Measurements from ENCODE around the gene SCAMP4. TPM values are rescaled to one million over a fixed set of nuclear protein-coding genes. Genes with fewer than 3 reads are reported as not detected.

SCAMP4 gene
- total RNA-seq, 2 experiments from 2014 or later, result 21.3 to 49.9 TPM

- no TSS peak for BruUV-seq (replicated peaks)
- Histone ChIP-seq H2AFZ (ENCODE audit: low read length) (no peak overlapping the region), H3K9me2 (ENCODE audit: insufficient read depth, low read length) (no peaks in the 10 kb centered on the region), H3K4me3 (ENCODE audit: low read depth, low read length, poor library complexity, severe bottlenecking) (no peak overlapping the region), H3K4me1 (ENCODE audit: insufficient read depth, low read length, poor library complexity, severe bottlenecking) (peaks cover 10% of the 10 kb centered on the region), H3K9me3 (ENCODE audit: low read length) (no peaks in the 10 kb centered on the region), H3K27ac (ENCODE audit: low read depth, low read length, poor library complexity, severe bottlenecking) (no peak overlapping the region), H3K36me3 (ENCODE audit: insufficient read depth, low read length) (peaks cover 38% of the 10 kb centered on the region), H4K20me1 (ENCODE audit: insufficient read depth, low read length) (peaks cover 5% of the 10 kb centered on the region), H3K4me2 (ENCODE audit: low read length) (no peak overlapping the region), H3K79me2 (ENCODE audit: insufficient read depth, low read depth, low read length) (peaks cover 48% of the 10 kb centered on the region)
- intact Hi-C loops (cut with micrococcal nuclease; ENCODE audit: unreplicated experiment), result loop anchor here (10.0 kb wide), 1 partner anchor 175 kb away; no protein-coding TSS in a partner anchor
- CTCF ChIA-PET (ENCODE audit: unreplicated experiment), result no interaction called here
- POLR2A ChIA-PET, result interaction anchor here (0.6 kb wide), 1 partner anchor 36 kb away, joined by 4 read pairs; no protein-coding TSS in a partner anchor
- no peak for TF ChIP-seq EZH2phosphoT487 (IDR thresholded peaks at IDR 0.05; ENCODE audit: borderline replicate concordance, low read depth, low read length)
- no peak for DNase-seq (ENCODE audit: low spot score)
These were observed 4.5 kb downstream of the SCAMP4 start for GRCh38 chr19:1909761-1910080.

GRCh38 chr19:1910177-1910576 lies 5.0 kb downstream of the SCAMP4 start:
- intact Hi-C loops (cut with micrococcal nuclease; ENCODE audit: unreplicated experiment), result no loop called here
- no peak overlapping the region for H3K4me2 ChIP-seq (ENCODE audit: low read length)
- no peaks in the 10 kb centered on the region for H3K9me2 ChIP-seq (ENCODE audit: insufficient read depth, low read length)
- H2AFZ ChIP-seq (ENCODE audit: low read length), result no peak overlapping the region
- ChIA-PET CTCF (ENCODE audit: unreplicated experiment) (no interaction called here), POLR2A (no interaction called here)
- no TSS peak for BruUV-seq (replicated peaks)
- peaks cover 8% of the 10 kb centered on the region for H3K4me1 ChIP-seq (ENCODE audit: insufficient read depth, low read length, poor library complexity, severe bottlenecking)
- peaks cover 48% of the 10 kb centered on the region for H3K79me2 ChIP-seq (ENCODE audit: insufficient read depth, low read depth, low read length)
- peaks cover 5% of the 10 kb centered on the region for H4K20me1 ChIP-seq (ENCODE audit: insufficient read depth, low read length)
- H3K36me3 ChIP-seq (ENCODE audit: insufficient read depth, low read length), result peaks cover 40% of the 10 kb centered on the region
- no peaks in the 10 kb centered on the region for H3K9me3 ChIP-seq (ENCODE audit: low read length)
- TF ChIP-seq EZH2phosphoT487 (IDR thresholded peaks at IDR 0.05; ENCODE audit: borderline replicate concordance, low read depth, low read length) (no peak), CTCF (conservative IDR thresholded peaks at IDR 0.05; ENCODE audit: low read length) (no peak)
- no peak for DNase-seq (ENCODE audit: low spot score)
- no peak overlapping the region for H3K4me3 ChIP-seq (ENCODE audit: low read depth, low read length, poor library complexity, severe bottlenecking)
- H3K27ac ChIP-seq (ENCODE audit: low read depth, low read length, poor library complexity, severe bottlenecking), result no peak overlapping the region

- H3K9me2 ChIP-seq (ENCODE audit: insufficient read depth, low read length), result no peaks in the 10 kb centered on the region
- intact Hi-C loops (cut with micrococcal nuclease; ENCODE audit: unreplicated experiment), result no loop called here
- DNase-seq (ENCODE audit: low spot score), result no peak
- H3K4me2 ChIP-seq (ENCODE audit: low read length), result no peak overlapping the region
- no peaks in the 10 kb centered on the region for H3K9me3 ChIP-seq (ENCODE audit: low read length)
- H2AFZ ChIP-seq (ENCODE audit: low read length), result no peak overlapping the region
- peaks cover 37% of the 10 kb centered on the region for H3K36me3 ChIP-seq (ENCODE audit: insufficient read depth, low read length)
- ChIA-PET CTCF (ENCODE audit: unreplicated experiment) (no interaction called here), POLR2A (no interaction called here)
- H3K4me1 ChIP-seq (ENCODE audit: insufficient read depth, low read length, poor library complexity, severe bottlenecking), result peaks cover 3% of the 10 kb centered on the region
- peaks cover 43% of the 10 kb centered on the region for H3K79me2 ChIP-seq (ENCODE audit: insufficient read depth, low read depth, low read length)
- peaks cover under 1% of the 10 kb centered on the region; the same call in 1 of the 2 replicates for H4K20me1 ChIP-seq (ENCODE audit: insufficient read depth, low read length)
- no peak overlapping the region for H3K27ac ChIP-seq (ENCODE audit: low read depth, low read length, poor library complexity, severe bottlenecking)
- TF ChIP-seq EZH2phosphoT487 (IDR thresholded peaks at IDR 0.05; ENCODE audit: borderline replicate concordance, low read depth, low read length), result no peak
- no TSS peak for BruUV-seq (replicated peaks)
- no peak overlapping the region for H3K4me3 ChIP-seq (ENCODE audit: low read depth, low read length, poor library complexity, severe bottlenecking)
These were observed 5.9 kb downstream of the SCAMP4 start for GRCh38 chr19:1911098-1911497.

- H4K20me1 ChIP-seq (ENCODE audit: insufficient read depth, low read length), result no peaks in the 10 kb centered on the region; the same call in 1 of the 2 replicates
- no peaks in the 10 kb centered on the region for H3K9me2 ChIP-seq (ENCODE audit: insufficient read depth, low read length)
- ChIA-PET CTCF (ENCODE audit: unreplicated experiment) (no interaction called here), POLR2A (no interaction called here)
- BruUV-seq (replicated peaks), result no TSS peak
- H3K4me2 ChIP-seq (ENCODE audit: low read length), result no peak overlapping the region
- no peak for DNase-seq (ENCODE audit: low spot score)
- no peak overlapping the region for H3K27ac ChIP-seq (ENCODE audit: low read depth, low read length, poor library complexity, severe bottlenecking)
- H3K9me3 ChIP-seq (ENCODE audit: low read length), result no peaks in the 10 kb centered on the region
- H3K4me1 ChIP-seq (ENCODE audit: insufficient read depth, low read length, poor library complexity, severe bottlenecking), result no peaks in the 10 kb centered on the region
- TF ChIP-seq EZH2phosphoT487 (IDR thresholded peaks at IDR 0.05; ENCODE audit: borderline replicate concordance, low read depth, low read length) (no peak), CTCF (conservative IDR thresholded peaks at IDR 0.05; ENCODE audit: low read length) (no peak)
- intact Hi-C loops (cut with micrococcal nuclease; ENCODE audit: unreplicated experiment), result no loop called here
- H3K36me3 ChIP-seq (ENCODE audit: insufficient read depth, low read length), result peaks cover 37% of the 10 kb centered on the region
- H2AFZ ChIP-seq (ENCODE audit: low read length), result no peak overlapping the region
- peaks cover 36% of the 10 kb centered on the region for H3K79me2 ChIP-seq (ENCODE audit: insufficient read depth, low read depth, low read length)
- no peak overlapping the region for H3K4me3 ChIP-seq (ENCODE audit: low read depth, low read length, poor library complexity, severe bottlenecking)
These were observed 6.8 kb downstream of the SCAMP4 start for GRCh38 chr19:1911995-1912394.

All from OCI-LY7 (cell line).